Transverse colon (tissue), 3 donors: Measurements from ENCODE around the gene SLC27A6.

Experiments
- CTCF ChIP-seq, 5 experiments: fragments of 200-600 bp in 3 of 5; fragments of 450-650 bp in 2 of 5; sonication (generic) in 3 of 5; IDR thresholded peaks; 1 replicate in 2 of 5; 2 replicates in 3 of 5; pipeline ENCODE4 v1.5.1; 2016 to 2017; ENCODE audit warnings: antibody characterized with exemption in 5 of 5, inconsistent platforms in 3 of 5, mild to moderate bottlenecking in 2 of 5, moderate library complexity in 1 of 5
- POLR2A ChIP-seq: fragments of 450-650 bp; IDR thresholded peaks from one replicate; pipeline ENCODE4 v1.6.1; 2016; ENCODE audit warnings: antibody characterized with exemption, mild to moderate bottlenecking, moderate library complexity

- TF ChIP-seq CTCF (IDR thresholded peaks at IDR 0.05) (no peak), POLR2A (no peak)
These were observed 1.1 kb downstream of the SLC27A6 start for GRCh38 chr5:128966375-128966774.
